Measurements from ENCODE around the gene TBC1D8. TPM values are rescaled to one million over a fixed set of nuclear protein-coding genes. Genes with fewer than 3 reads are reported as not detected.

Gene TBC1D8
- polyA plus RNA-seq, 3 donors: 16.1 to 78.0 (median 22.4) TPM

DNA sequence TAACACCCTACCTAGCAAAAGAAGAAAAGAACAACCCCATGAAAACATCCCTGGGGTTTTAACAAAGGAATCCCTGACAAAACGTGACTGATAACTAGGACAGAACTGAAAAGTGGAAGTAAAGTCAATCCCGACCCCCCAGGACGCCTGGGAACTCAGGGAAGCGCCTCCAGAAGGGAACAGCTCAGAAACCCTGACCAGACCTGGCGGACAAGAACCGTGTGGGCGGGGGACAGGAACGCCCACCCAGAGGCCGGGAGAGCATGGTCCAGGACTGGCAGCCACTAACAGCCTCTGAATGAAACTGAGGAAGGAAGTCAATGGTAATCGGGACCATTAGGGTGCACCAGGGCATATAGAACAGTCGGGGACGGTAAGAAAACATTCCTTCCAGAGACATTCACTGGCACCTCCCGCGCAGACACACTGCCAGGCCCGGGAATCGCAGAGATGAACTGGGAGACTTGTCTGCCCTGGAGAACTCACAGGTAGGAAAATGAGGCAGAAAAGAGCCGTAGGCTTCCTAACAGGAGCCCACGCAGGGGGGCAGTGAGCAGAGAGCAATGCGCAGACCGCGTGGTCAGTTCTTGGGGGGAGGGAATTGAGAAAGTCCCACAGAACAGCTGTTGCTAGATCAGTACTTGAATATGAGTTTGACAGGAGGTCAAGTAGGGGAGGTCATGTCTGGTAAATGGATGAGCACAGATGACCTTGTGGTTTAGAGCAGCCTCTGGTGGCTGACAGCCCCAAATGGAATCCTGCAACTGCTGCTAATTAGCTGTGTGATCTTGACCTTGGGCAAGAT is 1.3 kb upstream of the TBC1D8 start:
- peaks cover 29 to 47% of the 10 kb centered on the region in 2 donors for H3K4me1 ChIP-seq (ENCODE audit: control insufficient read depth in 1 of 2, insufficient read depth in 2 of 2, low read length in 2 of 2)
- 3% methylated on average over 19 of the region's 21 CpGs for WGBS (ENCODE audit: insufficient coverage)
- H3K36me3 ChIP-seq (replicated peaks in 1 of 2; ENCODE audit: control insufficient read depth in 1 of 2, insufficient read depth in 2 of 2, low read length in 2 of 2): no peaks in the 10 kb centered on the region
- H3K4me2 ChIP-seq (replicated peaks; ENCODE audit: extremely low read depth, low read length, poor library complexity, severe bottlenecking): peak overlapping the region; percentile 96
- peaks cover 33% of the 10 kb centered on the region for H4K20me1 ChIP-seq (ENCODE audit: insufficient read depth, low read length)
- Mint-ChIP-seq H3K36me3 (peaks cover 7 to 8% of the 10 kb centered on the region in 2 donors), H3K4me3 (peak overlapping the region; percentile 77 to 94), H3K27ac (peak overlapping the region; percentile 54 to 91 (median 85)), H3K4me1 (peaks cover 52% of the 10 kb centered on the region), H3K9me3 (peaks cover 0 to 1% (median 0%) of the 10 kb centered on the region in 7 donors), H3K27me3 (ENCODE audit: low read depth in 3 of 3) (peaks cover 5 to 11% (median 11%) of the 10 kb centered on the region in 3 donors)
- peak overlapping the region; percentile 84 for H2AFZ ChIP-seq (ENCODE audit: insufficient read depth, low read depth, low read length, poor library complexity, severe bottlenecking)
- intact Hi-C loops (cut with micrococcal nuclease): loop anchor here (5.0 to 10.0 kb wide), 6 partner anchors 35 to 140 kb away; partner anchors contain the start of gene CNOT11 (in 1 of the 2)
- no peaks in the 10 kb centered on the region for H3K9me3 ChIP-seq (replicated peaks in 1 of 2; ENCODE audit: control insufficient read depth in 1 of 2, insufficient read depth in 1 of 2, low read length in 2 of 2)
- H3K27ac ChIP-seq (ENCODE audit: low read depth in 1 of 2, low read length in 2 of 2): peak overlapping the region; percentile 33 to 49
- TF ChIP-seq, protein P1, sequence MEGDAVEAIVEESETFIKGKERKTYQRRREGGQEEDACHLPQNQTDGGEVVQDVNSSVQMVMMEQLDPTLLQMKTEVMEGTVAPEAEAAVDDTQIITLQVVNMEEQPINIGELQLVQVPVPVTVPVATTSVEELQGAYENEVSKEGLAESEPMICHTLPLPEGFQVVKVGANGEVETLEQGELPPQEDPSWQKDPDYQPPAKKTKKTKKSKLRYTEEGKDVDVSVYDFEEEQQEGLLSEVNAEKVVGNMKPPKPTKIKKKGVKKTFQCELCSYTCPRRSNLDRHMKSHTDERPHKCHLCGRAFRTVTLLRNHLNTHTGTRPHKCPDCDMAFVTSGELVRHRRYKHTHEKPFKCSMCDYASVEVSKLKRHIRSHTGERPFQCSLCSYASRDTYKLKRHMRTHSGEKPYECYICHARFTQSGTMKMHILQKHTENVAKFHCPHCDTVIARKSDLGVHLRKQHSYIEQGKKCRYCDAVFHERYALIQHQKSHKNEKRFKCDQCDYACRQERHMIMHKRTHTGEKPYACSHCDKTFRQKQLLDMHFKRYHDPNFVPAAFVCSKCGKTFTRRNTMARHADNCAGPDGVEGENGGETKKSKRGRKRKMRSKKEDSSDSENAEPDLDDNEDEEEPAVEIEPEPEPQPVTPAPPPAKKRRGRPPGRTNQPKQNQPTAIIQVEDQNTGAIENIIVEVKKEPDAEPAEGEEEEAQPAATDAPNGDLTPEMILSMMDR (IDR thresholded peaks at IDR 0.05): peak; percentile 75
- H3K4me3 ChIP-seq (replicated peaks in 1 of 3; ENCODE audit: low read depth in 2 of 3, low read length in 3 of 3): peak overlapping the region; percentile 68 to 89 (median 80)
- H3K9ac ChIP-seq (ENCODE audit: insufficient read depth, low read length, poor library complexity, severe bottlenecking): peak overlapping the region; percentile 33
- H3K79me2 ChIP-seq (ENCODE audit: insufficient read depth, low read length): peaks cover 33% of the 10 kb centered on the region
- DNase-seq: peak; percentile 54 to 73 (median 65)
- H3K27me3 ChIP-seq (ENCODE audit: control insufficient read depth in 2 of 2, insufficient read depth in 2 of 2, low read length in 2 of 2): no peaks in the 10 kb centered on the region

DNA sequence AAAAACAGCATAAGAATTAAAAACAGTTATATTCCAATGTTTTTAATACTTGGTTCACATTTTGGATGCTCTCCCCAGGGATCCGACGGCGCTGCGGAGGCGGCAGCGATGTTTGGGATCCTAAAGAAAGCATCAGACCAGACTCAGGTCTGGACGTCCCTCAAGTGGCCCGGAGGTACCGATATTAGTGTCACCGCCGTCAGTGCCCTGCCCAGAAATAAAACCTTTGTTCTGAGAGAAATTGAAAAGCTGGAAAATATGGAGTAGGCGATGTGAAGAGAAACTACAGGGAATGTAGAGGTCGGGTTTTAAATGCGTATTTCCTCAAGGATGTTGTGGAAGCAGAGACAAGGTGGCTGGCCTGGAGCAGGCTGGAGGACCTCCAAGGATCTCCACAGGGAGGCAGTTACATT is 683 bp upstream of the TBC1D8 start:
- Mint-ChIP-seq H3K27me3 (ENCODE audit: low read depth in 3 of 3) (peaks cover 5 to 11% (median 11%) of the 10 kb centered on the region in 3 donors), H3K9me3 (peaks cover 0 to 2% (median 0%) of the 10 kb centered on the region in 7 donors), H3K27ac (peak overlapping the region; percentile 54 to 91 (median 77)), H3K4me3 (peak overlapping the region; percentile 77 to 94), H3K4me1 (peaks cover 50% of the 10 kb centered on the region), H3K36me3 (peaks cover 10 to 11% of the 10 kb centered on the region in 2 donors)
- peaks cover 39% of the 10 kb centered on the region for H4K20me1 ChIP-seq (ENCODE audit: insufficient read depth, low read length)
- H3K27ac ChIP-seq (ENCODE audit: low read depth in 1 of 2, low read length in 2 of 2): peak overlapping the region; percentile 33 to 49
- peak overlapping the region; percentile 33 for H3K9ac ChIP-seq (ENCODE audit: insufficient read depth, low read length, poor library complexity, severe bottlenecking)
- peaks cover 39% of the 10 kb centered on the region for H3K79me2 ChIP-seq (ENCODE audit: insufficient read depth, low read length)
- no peaks in the 10 kb centered on the region for H3K27me3 ChIP-seq (ENCODE audit: control insufficient read depth in 2 of 2, insufficient read depth in 2 of 2, low read length in 2 of 2)
- H3K4me3 ChIP-seq (replicated peaks in 1 of 3; ENCODE audit: low read depth in 2 of 3, low read length in 3 of 3): peak overlapping the region; percentile 68 to 89 (median 80)
- H3K4me2 ChIP-seq (replicated peaks; ENCODE audit: extremely low read depth, low read length, poor library complexity, severe bottlenecking): peak overlapping the region; percentile 96
- no peaks in the 10 kb centered on the region for H3K36me3 ChIP-seq (replicated peaks in 1 of 2; ENCODE audit: control insufficient read depth in 1 of 2, insufficient read depth in 2 of 2, low read length in 2 of 2)
- TF ChIP-seq, protein P1 (IDR thresholded peaks at IDR 0.05): no peak
- H3K9me3 ChIP-seq (replicated peaks in 1 of 2; ENCODE audit: control insufficient read depth in 1 of 2, insufficient read depth in 1 of 2, low read length in 2 of 2): no peaks in the 10 kb centered on the region
- WGBS (ENCODE audit: insufficient coverage): 1% methylated on average over 14 of the region's 14 CpGs
- DNase-seq: no peak
- peak overlapping the region; percentile 84 for H2AFZ ChIP-seq (ENCODE audit: insufficient read depth, low read depth, low read length, poor library complexity, severe bottlenecking)
- intact Hi-C loops (cut with micrococcal nuclease): loop anchor here (5.0 to 10.0 kb wide), 6 partner anchors 35 to 140 kb away; partner anchors contain the start of gene CNOT11 (in 1 of the 2)
- H3K4me1 ChIP-seq (ENCODE audit: control insufficient read depth in 1 of 2, insufficient read depth in 2 of 2, low read length in 2 of 2): peaks cover 26 to 43% of the 10 kb centered on the region in 2 donors

Data from CD14-positive monocyte (primary cell).